NT2/D1 (cell line): ENCODE results near the gene LIMK1.

Experiments used
- YY1 ChIP-seq: IDR thresholded peaks from 2 replicates; pipeline ENCODE4 v1.6.1; 2011; ENCODE audit not compliant: insufficient read length, insufficient read depth
- ZNF274 ChIP-seq: IDR thresholded peaks from 2 replicates; pipeline ENCODE4 v1.6.1; 2011; ENCODE audit warnings: mild to moderate bottlenecking, low read depth, low read length

GRCh38 chr7:74153736-74154135, 70.1 kb downstream of the LIMK1 start:
- TF ChIP-seq YY1 (no peak), ZNF274 (no peak)
